ENCODE measurements around the gene TCEAL5. TPM values are rescaled to one million over a fixed set of nuclear protein-coding genes. Genes with fewer than 3 reads are reported as not detected.
"Not testable (repeated sequence)": the region's sequence is repeated elsewhere in the genome, so short reads cannot be mapped to it uniquely, and the experiment has no call there.

The TCEAL5 gene
- total and polyA plus RNA-seq, 8 donors, result 1.4 to 2.0 (median 1.7) TPM; not detected in 2

GRCh38 chrX:103250977-103251376 lies 25.6 kb downstream of the TCEAL5 start:
- DNase-seq, result peak in 1 of 4 donors; percentile 15

GRCh38 chrX:103249805-103250204 lies 26.7 kb downstream of the TCEAL5 start:
- peaks cover 0 to 5% of the 10 kb centered on the region in 2 donors for H3K27me3 ChIP-seq
- ATAC-seq, result no peak
- intact Hi-C loops (cut with DNase I), result no loop called here
- H3K36me3 ChIP-seq, result no peaks in the 10 kb centered on the region
- H3K27ac ChIP-seq, result no peak overlapping the region
- H3K9me3 ChIP-seq, result no peaks in the 10 kb centered on the region
- H3K4me3 ChIP-seq, result no peak overlapping the region
- no peak for TF ChIP-seq CTCF (IDR thresholded peaks at IDR 0.05)
- H3K4me1 ChIP-seq, result peaks cover 0 to 6% of the 10 kb centered on the region in 2 donors
- no peak for DNase-seq

More at GRCh38 chrX:103250977-103251376, 25.6 kb downstream of the TCEAL5 start:
- no peak for TF ChIP-seq CTCF (IDR thresholded peaks at IDR 0.05)
- H3K27ac ChIP-seq, result no peak overlapping the region
- H3K36me3 ChIP-seq, result no peaks in the 10 kb centered on the region
- H3K9me3 ChIP-seq, result no peaks in the 10 kb centered on the region
- intact Hi-C loops (cut with DNase I), result no loop called here
- no peak overlapping the region for H3K4me3 ChIP-seq
- ATAC-seq, result no peak
- H3K4me1 ChIP-seq, result peaks cover 0 to 6% of the 10 kb centered on the region in 2 donors
- peaks cover 0 to 5% of the 10 kb centered on the region in 2 donors for H3K27me3 ChIP-seq

- TF ChIP-seq CTCF (IDR thresholded peaks at IDR 0.05), result peak; percentile 25 to 31
Measured at GRCh38 chrX:103248553-103248952, 28.0 kb downstream of the TCEAL5 start.

GRCh38 chrX:103240155-103240554 lies 36.4 kb downstream of the TCEAL5 start:
- no peaks in the 10 kb centered on the region for H3K9me3 ChIP-seq
- TF ChIP-seq CTCF (IDR thresholded peaks at IDR 0.05), result no peak
- DNase-seq (no peak), ATAC-seq (no peak)
- no peaks in the 10 kb centered on the region for H3K4me1 ChIP-seq
- intact Hi-C loops (cut with DNase I), result no loop called here
- peaks cover 0 to 5% of the 10 kb centered on the region in 2 donors for H3K27me3 ChIP-seq
- H3K27ac ChIP-seq, result no peak overlapping the region
- H3K4me3 ChIP-seq, result no peak overlapping the region
- H3K36me3 ChIP-seq, result no peaks in the 10 kb centered on the region

More at GRCh38 chrX:103248553-103248952, 28.0 kb downstream of the TCEAL5 start:
- H3K27ac ChIP-seq, result no peak overlapping the region
- H3K4me1 ChIP-seq, result peaks cover 0 to 3% of the 10 kb centered on the region in 2 donors
- H3K36me3 ChIP-seq, result no peaks in the 10 kb centered on the region
- peaks cover 0 to 5% of the 10 kb centered on the region in 2 donors for H3K27me3 ChIP-seq
- ATAC-seq, result peak; percentile 27
- peak in 1 of 4 donors; percentile 20 for DNase-seq
- intact Hi-C loops (cut with DNase I), result no loop called here
- H3K4me3 ChIP-seq, result no peak overlapping the region
- H3K9me3 ChIP-seq, result no peaks in the 10 kb centered on the region

GRCh38 chrX:103236296-103236695 lies 40.3 kb downstream of the TCEAL5 start:
- no peaks in the 10 kb centered on the region for H3K9me3 ChIP-seq
- no peaks in the 10 kb centered on the region for H3K4me1 ChIP-seq
- H3K4me3 ChIP-seq, result no peak overlapping the region
- TF ChIP-seq CTCF (IDR thresholded peaks at IDR 0.05), result no peak
- H3K36me3 ChIP-seq, result no peaks in the 10 kb centered on the region
- H3K27ac ChIP-seq, result no peak overlapping the region
- DNase-seq, result no peak
- intact Hi-C loops (cut with DNase I), result no loop called here
- no peak for ATAC-seq
- H3K27me3 ChIP-seq, result peaks cover 0 to 5% of the 10 kb centered on the region in 2 donors

GRCh38 chrX:103235608-103236007 lies 40.9 kb downstream of the TCEAL5 start:
- H3K9me3 ChIP-seq; intact Hi-C loops (cut with DNase I); H3K27ac ChIP-seq; DNase-seq; H3K4me3 ChIP-seq; H3K36me3 ChIP-seq; H3K4me1 ChIP-seq; ATAC-seq: not testable (repeated sequence)
- H3K27me3 ChIP-seq, result peaks cover 0 to 10% of the 10 kb centered on the region in 2 donors

All from left lung (tissue), 10 donors.